Upper lobe of right lung (tissue), 1 donor: ENCODE measurements around the gene FADS6. TPM values are rescaled to one million over a fixed set of nuclear protein-coding genes. Genes with fewer than 3 reads are reported as not detected.

ENCODE experiments used
- ATAC-seq: fragments of 200-7000 bp; cut with Tn5 transposase; one replicate; pipeline ENCODE4 v1.9.1; 2020; ENCODE audit warnings: mild to moderate bottlenecking, moderate library complexity
- DNase-seq: peaks from one replicate; pipeline ENCODE4 v3.0.0-alpha.2; 2020
- H3K27ac ChIP-seq: fragments of 200-600 bp; one replicate; pipeline ENCODE4 v1.8.0; 2022
- H3K27me3 ChIP-seq: fragments of 200-600 bp; one replicate; pipeline ENCODE4 v1.8.0; 2022; ENCODE audit warnings: mild to moderate bottlenecking
- H3K36me3 ChIP-seq: fragments of 200-600 bp; one replicate; pipeline ENCODE4 v1.8.0; 2022
- H3K4me1 ChIP-seq: fragments of 200-600 bp; one replicate; pipeline ENCODE4 v1.8.0; 2022
- H3K4me3 ChIP-seq: fragments of 200-600 bp; one replicate; pipeline ENCODE4 v1.8.0; 2022; ENCODE audit warnings: mild to moderate bottlenecking
- H3K9me3 ChIP-seq: fragments of 200-600 bp; one replicate; pipeline ENCODE4 v1.8.0; 2022
- CTCF ChIP-seq: fragments of 200-600 bp; IDR thresholded peaks from one replicate; pipeline ENCODE4 v1.8.0; 2022; ENCODE audit warnings: antibody characterized with exemption
- intact Hi-C: fragments of 100-400 bp; cut with DNase I; formaldehyde crosslinking; loops from one replicate; pipeline ENCODE4 v1.11.0; 2022
- total RNA-seq: library from RNA; stranded (reverse); fragmentation: NEBNext Ultra II Directional; extraction: Animal tissue kit (Norgen Biotek cat#: 25700); gene quantifications from one replicate; pipeline ENCODE4 v1.2.1, GENCODE V29; 2021
- donor health status: DM: no; HTN: yes; CAD: no; lungs with severe emphysema.

Gene FADS6
- total RNA-seq, 1 donor from 2014 or later = not detected

- Histone ChIP-seq H3K4me3 (no peak overlapping the region), H3K27ac (no peak overlapping the region), H3K4me1 (no peaks in the 10 kb centered on the region), H3K27me3 (no peaks in the 10 kb centered on the region), H3K36me3 (peaks cover 13% of the 10 kb centered on the region), H3K9me3 (no peaks in the 10 kb centered on the region)
- peak; percentile 75 for ATAC-seq
- intact Hi-C loops = no loop called here
- DNase-seq = peak; percentile 80
- no peak for TF ChIP-seq CTCF
These were observed 65.6 kb downstream of the FADS6 start for GRCh38 chr17:74827800-74828199.

Other genes with a start within 250 kb of the FADS6 start
- 38.0 TPM for gene CD300LF, start 180.7 kb downstream of the FADS6 start, total RNA-seq
- gene RAB37, start 156.4 kb downstream of the FADS6 start, total RNA-seq = 6.8 TPM
- gene NHERF1, start 145.0 kb downstream of the FADS6 start, total RNA-seq = 28.4 TPM
- gene NAT9, start 117.3 kb downstream of the FADS6 start, total RNA-seq = 40.8 TPM
- gene GRIN2C, start 33.7 kb downstream of the FADS6 start, total RNA-seq = not detected
- gene FDXR, start 20.6 kb downstream of the FADS6 start, total RNA-seq = 11.2 TPM
- gene USH1G, start 29.6 kb upstream of the FADS6 start, total RNA-seq = not detected
- not detected for gene OTOP2, start 30.6 kb upstream of the FADS6 start, total RNA-seq
- gene OTOP3, start 42.3 kb upstream of the FADS6 start, total RNA-seq = not detected
- 33.5 TPM for gene HID1, start 79.1 kb upstream of the FADS6 start, total RNA-seq
- gene CDR2L, start 94.0 kb upstream of the FADS6 start, total RNA-seq = 21.8 TPM
- gene MRPL58, start 119.0 kb upstream of the FADS6 start, total RNA-seq = 21.6 TPM
- gene ATP5PD, start 153.3 kb upstream of the FADS6 start, total RNA-seq = 155 TPM
- gene KCTD2, start 153.6 kb upstream of the FADS6 start, total RNA-seq = 25.3 TPM
- gene SLC16A5, start 194.3 kb upstream of the FADS6 start, total RNA-seq = 40.5 TPM
- 18.0 TPM for gene ARMC7, start 216.3 kb upstream of the FADS6 start, total RNA-seq
- 35.8 TPM for gene NT5C, start 238.1 kb upstream of the FADS6 start, total RNA-seq